ENCODE measurements around the gene BICRAL. TPM values are rescaled to one million over a fixed set of nuclear protein-coding genes. Genes with fewer than 3 reads are reported as not detected.

Gene BICRAL
- total RNA-seq, 1 donor from 2014 or later = 14.4 TPM

DNA sequence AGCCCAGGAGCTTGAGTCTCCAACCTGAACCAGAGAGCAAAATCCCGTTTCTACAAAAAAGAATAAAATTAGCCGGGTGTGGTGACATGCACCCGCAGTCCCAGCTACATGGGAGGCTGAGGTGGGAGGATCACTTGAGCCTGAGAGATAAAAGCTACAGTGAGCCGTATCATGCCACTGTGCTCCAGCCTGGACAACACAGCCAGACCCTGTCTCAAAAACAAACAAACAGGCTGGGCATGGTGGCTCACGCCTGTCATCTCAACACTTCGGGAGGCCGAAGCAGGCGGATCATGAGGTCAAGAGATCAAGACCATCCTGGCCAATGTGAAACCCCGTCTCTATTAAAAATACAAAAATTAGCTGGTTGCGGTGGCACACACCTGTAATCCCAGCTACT lies 122.6 kb downstream of the BICRAL start:
- Mint-ChIP-seq H3K27me3 (peaks cover 3% of the 10 kb centered on the region), H3K27ac (no peak overlapping the region), H3K4me3 (ENCODE audit: low read depth) (no peak overlapping the region), H3K36me3 (ENCODE audit: insufficient read depth) (no peaks in the 10 kb centered on the region), H3K9me3 (ENCODE audit: low read depth) (no peaks in the 10 kb centered on the region), H3K4me1 (ENCODE audit: low read depth) (peaks cover 19% of the 10 kb centered on the region)
- TF ChIP-seq, protein P1, sequence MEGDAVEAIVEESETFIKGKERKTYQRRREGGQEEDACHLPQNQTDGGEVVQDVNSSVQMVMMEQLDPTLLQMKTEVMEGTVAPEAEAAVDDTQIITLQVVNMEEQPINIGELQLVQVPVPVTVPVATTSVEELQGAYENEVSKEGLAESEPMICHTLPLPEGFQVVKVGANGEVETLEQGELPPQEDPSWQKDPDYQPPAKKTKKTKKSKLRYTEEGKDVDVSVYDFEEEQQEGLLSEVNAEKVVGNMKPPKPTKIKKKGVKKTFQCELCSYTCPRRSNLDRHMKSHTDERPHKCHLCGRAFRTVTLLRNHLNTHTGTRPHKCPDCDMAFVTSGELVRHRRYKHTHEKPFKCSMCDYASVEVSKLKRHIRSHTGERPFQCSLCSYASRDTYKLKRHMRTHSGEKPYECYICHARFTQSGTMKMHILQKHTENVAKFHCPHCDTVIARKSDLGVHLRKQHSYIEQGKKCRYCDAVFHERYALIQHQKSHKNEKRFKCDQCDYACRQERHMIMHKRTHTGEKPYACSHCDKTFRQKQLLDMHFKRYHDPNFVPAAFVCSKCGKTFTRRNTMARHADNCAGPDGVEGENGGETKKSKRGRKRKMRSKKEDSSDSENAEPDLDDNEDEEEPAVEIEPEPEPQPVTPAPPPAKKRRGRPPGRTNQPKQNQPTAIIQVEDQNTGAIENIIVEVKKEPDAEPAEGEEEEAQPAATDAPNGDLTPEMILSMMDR (IDR thresholded peaks at IDR 0.05; ENCODE audit: unreplicated experiment) = no peak
- no peak for DNase-seq (ENCODE audit: low spot score, unreplicated experiment)

- no peak for DNase-seq (ENCODE audit: low spot score, unreplicated experiment)
- H3K9me3 Mint-ChIP-seq (ENCODE audit: low read depth) = no peaks in the 10 kb centered on the region
- no peaks in the 10 kb centered on the region for H3K36me3 Mint-ChIP-seq (ENCODE audit: insufficient read depth)
- peaks cover 14% of the 10 kb centered on the region for H3K4me1 Mint-ChIP-seq (ENCODE audit: low read depth)
- peaks cover 3% of the 10 kb centered on the region for H3K27me3 Mint-ChIP-seq
- no peak overlapping the region for H3K4me3 Mint-ChIP-seq (ENCODE audit: low read depth)
- H3K27ac Mint-ChIP-seq = no peak overlapping the region
- TF ChIP-seq, protein P1 (IDR thresholded peaks at IDR 0.05; ENCODE audit: unreplicated experiment) = no peak
Observed at GRCh38 chr6:42907336-42907735, 125.5 kb downstream of the BICRAL start.

DNA sequence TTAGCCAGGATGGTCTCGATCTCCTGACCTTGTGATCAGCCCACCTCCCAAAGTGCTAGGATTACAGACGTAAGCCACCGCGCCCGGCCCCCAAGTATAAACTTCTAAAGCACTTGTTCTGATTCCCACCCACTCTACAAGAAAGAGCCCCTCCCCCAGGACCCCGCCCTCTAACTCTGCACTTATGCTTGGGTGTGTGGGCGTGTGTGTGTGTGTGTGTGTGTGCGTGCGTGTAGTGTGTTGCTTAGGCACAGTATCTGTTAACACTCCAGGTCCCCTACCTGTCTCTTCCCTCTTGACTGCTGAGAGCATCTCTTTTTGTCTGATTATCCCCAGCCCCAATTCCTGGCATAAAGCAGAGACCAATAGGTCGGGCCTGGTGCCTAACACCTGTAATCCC lies 128.0 kb downstream of the BICRAL start:
- H3K4me1 Mint-ChIP-seq (ENCODE audit: low read depth) = peaks cover 3% of the 10 kb centered on the region
- no peak for DNase-seq (ENCODE audit: low spot score, unreplicated experiment)
- H3K4me3 Mint-ChIP-seq (ENCODE audit: low read depth) = no peak overlapping the region
- TF ChIP-seq, protein P1 (IDR thresholded peaks at IDR 0.05; ENCODE audit: unreplicated experiment) = no peak
- no peak overlapping the region for H3K27ac Mint-ChIP-seq
- H3K36me3 Mint-ChIP-seq (ENCODE audit: insufficient read depth) = no peaks in the 10 kb centered on the region
- H3K27me3 Mint-ChIP-seq = peaks cover 3% of the 10 kb centered on the region
- H3K9me3 Mint-ChIP-seq (ENCODE audit: low read depth) = no peaks in the 10 kb centered on the region

DNA sequence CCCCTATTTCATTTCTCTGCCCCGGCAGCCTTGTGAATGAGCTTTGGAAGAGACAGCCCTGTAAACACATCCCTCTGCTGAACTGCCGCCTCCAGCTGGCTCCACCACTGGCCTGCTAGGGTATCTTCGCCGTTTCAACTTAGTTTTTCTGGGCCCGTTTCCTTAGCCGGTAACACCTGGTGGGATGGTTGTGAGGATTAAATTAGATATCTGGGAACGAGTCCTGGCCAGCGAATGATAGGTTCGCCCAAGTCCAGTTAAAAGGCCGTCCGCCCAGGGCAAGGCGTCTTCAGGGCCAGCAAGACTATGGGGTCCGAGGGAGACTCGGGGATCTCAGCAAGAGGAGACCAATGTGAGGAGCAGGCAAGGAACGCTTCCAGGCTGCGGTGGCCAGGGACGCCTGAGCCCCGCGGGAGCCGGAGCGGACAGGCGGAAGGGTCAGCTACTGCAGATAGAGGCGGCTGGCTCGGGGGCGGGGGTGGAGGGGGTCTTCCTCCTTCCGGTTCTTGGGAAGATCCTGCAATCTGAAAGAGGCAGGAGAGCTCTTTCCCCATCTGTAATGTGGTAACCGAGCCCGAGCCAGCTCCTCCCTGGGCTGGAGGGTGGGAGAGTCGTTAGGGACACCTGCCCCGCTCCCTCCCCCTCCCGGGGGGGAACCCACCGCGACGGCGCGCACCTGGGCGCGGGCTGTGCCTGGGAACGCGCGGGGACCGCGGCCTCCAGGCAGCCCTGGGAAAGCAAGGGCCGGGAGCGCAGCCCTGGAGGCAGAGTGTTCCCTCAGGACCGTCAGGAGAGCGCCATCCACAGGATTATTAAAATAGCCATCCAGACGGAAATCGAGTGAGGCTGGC lies 129.5 kb downstream of the BICRAL start:
- H3K36me3 Mint-ChIP-seq (ENCODE audit: insufficient read depth) = no peaks in the 10 kb centered on the region
- peak; percentile 29 for DNase-seq (ENCODE audit: low spot score, unreplicated experiment)

GRCh38 chr6:42914546-42914945 lies 132.7 kb downstream of the BICRAL start:
- TF ChIP-seq, protein P1 (IDR thresholded peaks at IDR 0.05; ENCODE audit: unreplicated experiment) = no peak
- Mint-ChIP-seq H3K4me1 (ENCODE audit: low read depth) (peaks cover 3% of the 10 kb centered on the region), H3K36me3 (ENCODE audit: insufficient read depth) (no peaks in the 10 kb centered on the region), H3K9me3 (ENCODE audit: low read depth) (no peaks in the 10 kb centered on the region), H3K27ac (no peak overlapping the region), H3K27me3 (no peaks in the 10 kb centered on the region), H3K4me3 (ENCODE audit: low read depth) (no peak overlapping the region)
- no peak for DNase-seq (ENCODE audit: low spot score, unreplicated experiment)

More for the DNA sequence above, 129.5 kb downstream of the BICRAL start:
- Mint-ChIP-seq H3K27ac (peak overlapping the region; percentile 87), H3K4me1 (ENCODE audit: low read depth) (peaks cover 3% of the 10 kb centered on the region), H3K9me3 (ENCODE audit: low read depth) (no peaks in the 10 kb centered on the region), H3K27me3 (peaks cover 3% of the 10 kb centered on the region), H3K4me3 (ENCODE audit: low read depth) (peak overlapping the region; percentile 78)
- TF ChIP-seq, protein P1 (IDR thresholded peaks at IDR 0.05; ENCODE audit: unreplicated experiment) = peak; percentile 38
